Peyer's patch (tissue), 4 donors: ENCODE data around the gene BCAR1. TPM values are rescaled to one million over a fixed set of nuclear protein-coding genes. Genes with fewer than 3 reads are reported as not detected.
"Not testable (repeated sequence)": the region's sequence is repeated elsewhere in the genome, so short reads cannot be mapped to it uniquely, and the experiment has no call there.

Source experiments
- DNase-seq, 3 donors: peaks; one replicate each; pipeline ENCODE4 v3.0.0-alpha.2; 2017 to 2019
- H3K27ac ChIP-seq, 4 donors: fragments of 200-600 bp; sonication (generic); one replicate each; pipeline ENCODE4 v1.5.1; 2016 to 2019
- H3K27me3 ChIP-seq, 2 donors: fragments of 200-600 bp; sonication (generic); one replicate each; pipeline ENCODE4 v1.5.1; 2019
- H3K36me3 ChIP-seq, 3 donors: fragments of 200-600 bp; sonication (generic); one replicate each; pipeline ENCODE4 v1.5.1; 2016 to 2019
- H3K4me1 ChIP-seq, 4 donors: fragments of 200-600 bp; sonication (generic); one replicate each; pipeline ENCODE4 v1.5.1; 2016 to 2019
- H3K4me3 ChIP-seq, 4 donors: fragments of 200-600 bp; sonication (generic); 1 replicate in 3 of 4; 2 replicates in 1 of 4; pipeline ENCODE4 v1.5.1; 2016 to 2019; ENCODE audit warnings: mild to moderate bottlenecking in 1 of 4
- H3K9me3 ChIP-seq, 4 donors: fragments of 200-600 bp; sonication (generic); one replicate each; pipeline ENCODE4 v1.5.1; 2016 to 2019; ENCODE audit warnings: mild to moderate bottlenecking in 1 of 4
- POLR2A ChIP-seq, 2 donors: fragments of 450-650 bp; IDR thresholded peaks; one replicate each; pipeline ENCODE4 v1.5.1; 2017; ENCODE audit warnings: antibody characterized with exemption in 2 of 2, mild to moderate bottlenecking in 2 of 2, moderate library complexity in 2 of 2
- total RNA-seq, 4 donors: library from RNA; depleted of rRNA; stranded (reverse); fragments of >200 nt; gene quantifications; one replicate each; pipeline ENCODE4 v1.1.0, GENCODE V29; 2016
- TF ChIP-seq, protein P1 (sequence below), 6 experiments: fragments of 450-650 bp in 4 of 6; fragments of 200-600 bp in 2 of 6; sonication (generic) in 1 of 6; IDR thresholded peaks; one replicate each; pipeline ENCODE4 v1.5.1; 2017 to 2019; ENCODE audit warnings: antibody characterized with exemption in 6 of 6, mild to moderate bottlenecking in 3 of 6, moderate library complexity in 1 of 6

The BCAR1 gene
- total RNA-seq, 4 donors from 2014 or later, result 77.6 to 251 (median 206) TPM

DNA sequence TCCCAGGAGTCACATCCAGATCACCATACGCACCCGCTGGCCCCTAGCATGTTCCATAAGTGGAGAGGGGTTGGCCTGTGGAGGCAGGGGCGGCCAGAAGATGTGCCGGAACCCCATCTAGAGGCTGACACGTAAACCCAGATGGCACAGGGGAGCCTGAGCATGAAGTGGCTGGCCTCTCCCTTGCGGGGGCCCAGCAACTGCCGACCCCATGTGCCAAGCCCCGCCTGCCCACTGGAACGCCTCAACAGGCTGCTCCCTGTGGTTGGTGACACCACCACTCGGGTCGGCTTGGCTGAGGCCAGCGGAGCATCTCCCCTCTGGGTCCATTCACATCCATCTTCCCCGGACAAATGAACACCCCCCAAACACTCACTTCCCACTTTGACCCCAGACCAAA lies 9.5 kb downstream of the BCAR1 start:
- Histone ChIP-seq H3K9me3 (no peaks in the 10 kb centered on the region), H3K27me3 (no peaks in the 10 kb centered on the region), H3K36me3 (peaks cover 0 to 58% (median 0%) of the 10 kb centered on the region in 3 donors), H3K4me1 (peaks cover 0 to 59% (median 5%) of the 10 kb centered on the region in 4 donors), H3K4me3 (no peak overlapping the region), H3K27ac (no peak overlapping the region)
- TF ChIP-seq, protein P1, sequence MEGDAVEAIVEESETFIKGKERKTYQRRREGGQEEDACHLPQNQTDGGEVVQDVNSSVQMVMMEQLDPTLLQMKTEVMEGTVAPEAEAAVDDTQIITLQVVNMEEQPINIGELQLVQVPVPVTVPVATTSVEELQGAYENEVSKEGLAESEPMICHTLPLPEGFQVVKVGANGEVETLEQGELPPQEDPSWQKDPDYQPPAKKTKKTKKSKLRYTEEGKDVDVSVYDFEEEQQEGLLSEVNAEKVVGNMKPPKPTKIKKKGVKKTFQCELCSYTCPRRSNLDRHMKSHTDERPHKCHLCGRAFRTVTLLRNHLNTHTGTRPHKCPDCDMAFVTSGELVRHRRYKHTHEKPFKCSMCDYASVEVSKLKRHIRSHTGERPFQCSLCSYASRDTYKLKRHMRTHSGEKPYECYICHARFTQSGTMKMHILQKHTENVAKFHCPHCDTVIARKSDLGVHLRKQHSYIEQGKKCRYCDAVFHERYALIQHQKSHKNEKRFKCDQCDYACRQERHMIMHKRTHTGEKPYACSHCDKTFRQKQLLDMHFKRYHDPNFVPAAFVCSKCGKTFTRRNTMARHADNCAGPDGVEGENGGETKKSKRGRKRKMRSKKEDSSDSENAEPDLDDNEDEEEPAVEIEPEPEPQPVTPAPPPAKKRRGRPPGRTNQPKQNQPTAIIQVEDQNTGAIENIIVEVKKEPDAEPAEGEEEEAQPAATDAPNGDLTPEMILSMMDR (IDR thresholded peaks at IDR 0.05), result no peak
- TF ChIP-seq POLR2A (IDR thresholded peaks at IDR 0.05), result no peak
- no peak for DNase-seq

DNA sequence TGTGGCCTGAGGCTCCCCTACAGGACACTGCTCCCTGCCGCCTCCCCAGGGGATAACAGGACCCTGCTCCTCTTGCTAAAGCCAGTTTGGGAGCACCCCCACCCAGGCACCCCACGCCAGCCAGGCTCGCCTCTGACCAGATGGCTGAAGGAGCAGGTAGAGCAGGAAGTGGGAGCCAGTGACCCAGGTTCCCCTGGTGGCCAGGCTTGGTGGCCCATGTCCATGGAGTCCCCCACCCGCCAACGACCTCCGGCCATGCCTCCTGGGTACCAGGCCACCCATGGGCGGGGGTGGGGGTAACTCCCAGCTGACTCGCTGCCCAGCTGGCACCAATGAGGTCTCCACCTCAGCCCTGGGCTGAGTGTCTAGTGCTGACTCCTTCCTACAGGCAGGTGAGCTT lies 10.0 kb downstream of the BCAR1 start:
- Histone ChIP-seq H3K4me3 (no peak overlapping the region), H3K27ac (no peak overlapping the region), H3K4me1 (peaks cover 0 to 54% (median 5%) of the 10 kb centered on the region in 4 donors), H3K36me3 (peaks cover 0 to 64% (median 0%) of the 10 kb centered on the region in 3 donors), H3K27me3 (no peaks in the 10 kb centered on the region), H3K9me3 (no peaks in the 10 kb centered on the region)
- no peak for TF ChIP-seq POLR2A (IDR thresholded peaks at IDR 0.05)
- TF ChIP-seq, protein P1 (IDR thresholded peaks at IDR 0.05), result no peak
- no peak for DNase-seq

DNA sequence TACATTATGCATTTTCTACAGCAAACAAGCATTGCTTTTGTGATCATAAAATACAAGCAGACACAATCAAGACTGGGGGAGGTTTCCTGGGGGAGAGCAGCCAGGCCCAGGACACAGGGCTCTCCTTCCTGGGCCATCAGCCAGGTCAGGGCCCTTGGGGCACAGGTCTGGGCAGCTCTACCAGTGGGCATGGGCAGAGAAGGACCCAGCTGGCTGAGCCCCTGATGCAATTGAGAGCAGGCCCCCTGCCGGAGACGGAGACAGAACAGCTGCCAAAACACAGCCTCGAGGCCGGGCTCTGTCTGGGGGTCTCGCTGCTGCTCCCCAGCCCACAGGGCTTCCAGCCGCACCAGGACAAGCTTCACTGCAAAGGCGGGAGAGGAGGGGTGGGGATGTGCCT lies 10.8 kb downstream of the BCAR1 start:
- not testable (repeated sequence) for H3K27ac ChIP-seq, DNase-seq, H3K9me3 ChIP-seq, H3K4me3 ChIP-seq, H3K27me3 ChIP-seq
- peaks cover 0 to 46% (median 5%) of the 10 kb centered on the region in 4 donors for H3K4me1 ChIP-seq
- H3K36me3 ChIP-seq, result peaks cover 0 to 71% (median 0%) of the 10 kb centered on the region in 3 donors

DNA sequence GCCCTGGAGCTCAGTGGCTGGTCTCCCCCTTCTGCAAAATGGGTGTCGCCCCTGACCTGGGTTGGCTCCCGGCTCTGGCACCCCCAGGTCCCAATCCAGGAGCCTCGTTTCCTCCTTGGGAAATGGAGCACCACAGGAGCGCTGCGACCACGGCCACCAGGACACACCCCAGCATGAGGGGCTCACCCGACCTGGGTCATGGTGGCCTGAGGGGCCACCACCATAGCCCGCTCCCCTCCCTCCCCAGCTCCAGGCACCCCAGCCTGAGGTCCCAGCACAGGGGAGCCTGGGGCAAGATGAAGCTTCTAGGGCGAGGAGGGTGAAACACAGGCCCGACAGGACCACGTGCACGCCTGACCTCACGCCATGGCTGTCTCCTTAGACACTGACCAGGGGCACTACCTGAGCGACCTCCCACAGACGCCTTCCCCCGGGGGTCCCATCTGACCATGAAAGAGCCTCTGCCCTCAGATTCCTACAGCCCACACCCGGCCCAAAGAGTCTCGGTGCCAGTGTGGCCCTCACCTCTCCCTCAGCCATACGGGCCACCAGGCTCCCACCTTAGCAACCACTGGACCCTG lies 11.8 kb downstream of the BCAR1 start:
- DNase-seq, result no peak
- no peaks in the 10 kb centered on the region for H3K9me3 ChIP-seq
- H3K36me3 ChIP-seq, result peaks cover 0 to 81% (median 0%) of the 10 kb centered on the region in 3 donors
- H3K4me3 ChIP-seq, result no peak overlapping the region
- peaks cover 0 to 39% (median 0%) of the 10 kb centered on the region in 4 donors for H3K4me1 ChIP-seq
- H3K27ac ChIP-seq, result peak overlapping the region in 3 of 4 donors; percentile 25 to 65 (median 35)
- H3K27me3 ChIP-seq, result no peaks in the 10 kb centered on the region
- no peak for TF ChIP-seq POLR2A (IDR thresholded peaks at IDR 0.05)
- TF ChIP-seq, protein P1 (IDR thresholded peaks at IDR 0.05), result no peak

DNA sequence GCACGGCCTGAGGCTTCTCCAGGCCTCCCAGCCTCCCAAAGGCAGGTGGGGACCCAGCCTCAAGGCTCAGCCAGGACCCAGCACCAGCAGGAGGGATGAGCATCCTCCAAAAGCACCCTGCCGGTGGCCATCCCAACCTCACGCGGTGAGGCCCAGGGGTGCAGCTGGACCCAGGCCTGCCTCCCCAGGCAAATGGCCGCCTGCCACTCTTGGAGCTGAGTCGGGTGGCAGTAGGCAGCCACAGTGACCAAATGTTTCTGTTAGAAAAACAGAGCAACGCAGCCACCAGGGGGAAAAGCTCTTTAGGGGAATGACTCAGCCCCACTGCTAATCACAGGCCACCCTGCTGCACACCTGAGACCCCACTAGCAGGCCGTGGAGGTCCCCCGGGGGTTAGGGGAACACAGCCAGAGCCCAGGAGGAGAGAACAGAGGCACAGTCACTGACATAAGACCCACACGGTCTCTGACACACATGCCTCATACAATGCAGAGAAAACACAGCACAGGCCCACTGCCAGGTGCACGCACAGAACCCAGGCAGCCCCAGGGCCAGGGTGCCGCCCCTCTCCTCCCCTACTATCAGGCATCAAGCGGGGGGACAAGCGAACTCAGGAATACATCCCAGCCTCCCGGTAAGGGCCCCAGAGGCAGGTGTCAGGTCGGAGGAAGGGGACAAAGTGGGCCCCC lies 12.4 kb downstream of the BCAR1 start:
- Histone ChIP-seq H3K4me3 (no peak overlapping the region), H3K36me3 (peaks cover 0 to 84% (median 0%) of the 10 kb centered on the region in 3 donors), H3K4me1 (peaks cover 0 to 39% (median 0%) of the 10 kb centered on the region in 4 donors), H3K9me3 (no peaks in the 10 kb centered on the region), H3K27me3 (no peaks in the 10 kb centered on the region), H3K27ac (peak overlapping the region in 3 of 4 donors; percentile 25 to 65 (median 35))
- no peak for TF ChIP-seq POLR2A (IDR thresholded peaks at IDR 0.05)
- TF ChIP-seq, protein P1 (IDR thresholded peaks at IDR 0.05), result no peak
- DNase-seq, result no peak
